ENCODE data around the gene AP3S2. TPM values are rescaled to one million over a fixed set of nuclear protein-coding genes. Genes with fewer than 3 reads are reported as not detected.

AP3S2 gene
- total and polyA plus RNA-seq, 3 donors from 2014 or later = 31.9 to 53.0 (median 45.8) TPM

DNA sequence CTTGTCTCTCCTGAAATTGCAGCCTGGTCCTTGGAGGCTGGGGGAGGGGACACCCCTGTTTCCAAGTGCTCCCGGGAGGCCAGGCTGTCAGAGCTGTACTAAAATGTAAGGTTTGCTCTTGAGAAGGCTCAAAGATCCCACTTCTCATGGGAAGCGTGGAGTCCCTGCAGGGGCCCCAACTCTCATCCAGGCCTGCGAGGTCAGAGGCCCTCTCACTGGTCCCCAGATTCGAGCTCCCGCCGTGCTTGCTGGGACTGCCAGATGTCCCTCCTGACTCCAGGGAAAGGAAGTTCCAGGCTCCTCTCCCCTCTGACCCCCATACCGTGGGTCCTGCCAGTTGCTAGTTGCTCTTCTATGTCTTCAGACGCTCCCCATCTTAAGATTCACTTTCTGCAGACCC lies 64.6 kb downstream of the AP3S2 start:
- Histone ChIP-seq H3K27ac (no peak overlapping the region), H3K4me3 (no peak overlapping the region), H3K9me3 (no peaks in the 10 kb centered on the region), H3K27me3 (no peaks in the 10 kb centered on the region), H3K4me1 (peaks cover 12% of the 10 kb centered on the region), H3K36me3 (ENCODE audit: low read depth, missing control alignments) (no peaks in the 10 kb centered on the region)
- intact Hi-C loops (cut with DNase I; ENCODE audit: low total_unique reads) = no loop called here
- 71 to 73% methylated on average over 8 of the region's 8 CpGs for WGBS, 2 donors
- TF ChIP-seq, protein P1, sequence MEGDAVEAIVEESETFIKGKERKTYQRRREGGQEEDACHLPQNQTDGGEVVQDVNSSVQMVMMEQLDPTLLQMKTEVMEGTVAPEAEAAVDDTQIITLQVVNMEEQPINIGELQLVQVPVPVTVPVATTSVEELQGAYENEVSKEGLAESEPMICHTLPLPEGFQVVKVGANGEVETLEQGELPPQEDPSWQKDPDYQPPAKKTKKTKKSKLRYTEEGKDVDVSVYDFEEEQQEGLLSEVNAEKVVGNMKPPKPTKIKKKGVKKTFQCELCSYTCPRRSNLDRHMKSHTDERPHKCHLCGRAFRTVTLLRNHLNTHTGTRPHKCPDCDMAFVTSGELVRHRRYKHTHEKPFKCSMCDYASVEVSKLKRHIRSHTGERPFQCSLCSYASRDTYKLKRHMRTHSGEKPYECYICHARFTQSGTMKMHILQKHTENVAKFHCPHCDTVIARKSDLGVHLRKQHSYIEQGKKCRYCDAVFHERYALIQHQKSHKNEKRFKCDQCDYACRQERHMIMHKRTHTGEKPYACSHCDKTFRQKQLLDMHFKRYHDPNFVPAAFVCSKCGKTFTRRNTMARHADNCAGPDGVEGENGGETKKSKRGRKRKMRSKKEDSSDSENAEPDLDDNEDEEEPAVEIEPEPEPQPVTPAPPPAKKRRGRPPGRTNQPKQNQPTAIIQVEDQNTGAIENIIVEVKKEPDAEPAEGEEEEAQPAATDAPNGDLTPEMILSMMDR (IDR thresholded peaks at IDR 0.05) = no peak
- no peak for TF ChIP-seq POLR2A (IDR thresholded peaks at IDR 0.05)
- no peak for DNase-seq

DNA sequence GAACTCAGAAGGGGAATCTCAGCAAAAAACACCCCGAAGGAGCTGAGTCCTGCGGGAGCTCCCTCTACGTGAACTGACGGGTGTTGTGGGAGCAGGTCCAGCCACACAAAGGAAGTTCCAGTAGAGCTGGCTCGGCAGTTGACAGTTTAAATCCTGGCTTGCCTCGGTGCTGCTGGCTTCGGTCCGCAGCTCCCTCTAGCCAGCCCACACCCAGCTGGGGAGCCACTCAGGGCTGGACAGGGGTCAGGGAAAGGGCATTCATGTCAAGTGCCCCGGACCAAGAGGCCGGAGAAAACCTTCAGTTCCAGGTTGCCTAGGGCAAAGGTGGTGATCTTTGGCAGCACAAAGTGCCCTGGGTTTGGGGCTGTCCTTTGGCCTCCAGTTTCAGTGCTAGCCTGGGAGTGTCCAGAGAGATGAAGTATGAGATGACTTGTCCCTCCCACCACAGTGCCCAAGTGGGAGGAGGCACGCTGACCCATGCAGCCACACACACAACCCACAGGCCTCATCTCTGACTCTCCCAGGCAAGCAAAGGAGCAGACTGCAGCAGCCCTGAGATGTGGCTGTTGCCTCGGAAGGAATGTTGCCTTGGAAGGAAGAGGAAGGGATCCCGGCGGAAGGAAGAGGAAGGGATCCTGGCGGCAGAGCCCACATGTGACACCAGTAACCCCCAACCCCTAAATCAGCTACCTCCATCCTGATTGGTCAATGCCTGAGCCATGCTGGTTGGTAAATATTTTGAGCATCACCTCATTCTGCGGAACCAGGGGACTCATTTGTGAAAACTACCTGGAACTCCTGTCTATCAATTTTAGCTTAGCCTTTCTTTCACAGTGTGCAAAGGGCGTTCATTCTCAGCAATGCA lies 65.3 kb downstream of the AP3S2 start:
- Histone ChIP-seq H3K4me1 (peaks cover 12% of the 10 kb centered on the region), H3K9me3 (no peaks in the 10 kb centered on the region), H3K4me3 (no peak overlapping the region), H3K27me3 (no peaks in the 10 kb centered on the region), H3K27ac (no peak overlapping the region), H3K36me3 (ENCODE audit: low read depth, missing control alignments) (no peaks in the 10 kb centered on the region)
- TF ChIP-seq, protein P1 (IDR thresholded peaks at IDR 0.05) = no peak
- TF ChIP-seq POLR2A (IDR thresholded peaks at IDR 0.05) = no peak
- intact Hi-C loops (cut with DNase I; ENCODE audit: low total_unique reads) = no loop called here
- 40 to 65% methylated on average over 10 to 17 of the region's 17 CpGs for WGBS, 2 donors
- peak; percentile 55 for DNase-seq

DNA sequence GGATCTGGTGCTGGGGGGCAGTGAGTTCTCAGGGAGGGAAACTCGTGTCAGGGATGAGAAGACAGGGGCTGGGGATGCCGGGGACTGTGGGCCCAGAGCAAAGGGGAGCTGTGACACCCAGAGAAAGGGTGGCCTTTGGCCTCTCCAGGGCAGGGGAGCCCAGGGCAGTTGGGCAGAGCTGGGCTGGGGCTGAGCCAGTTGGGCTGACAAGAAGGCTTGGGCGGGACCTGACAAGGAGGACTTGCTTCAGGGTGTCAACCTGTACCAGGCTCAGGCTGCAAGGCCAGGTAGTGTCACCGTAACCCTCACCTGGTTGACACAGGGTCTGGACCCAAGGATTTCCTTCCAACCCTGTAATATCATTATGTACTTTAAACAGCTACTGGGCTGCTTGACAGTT lies 66.0 kb downstream of the AP3S2 start:
- WGBS, 2 donors = 82 to 93% methylated on average over 4 of the region's 4 CpGs
- TF ChIP-seq, protein P1 (IDR thresholded peaks at IDR 0.05) = no peak
- no peaks in the 10 kb centered on the region for H3K36me3 ChIP-seq (ENCODE audit: low read depth, missing control alignments)

GRCh38 chr15:89826671-89827655 lies 66.8 kb downstream of the AP3S2 start:
- no peaks in the 10 kb centered on the region for H3K9me3 ChIP-seq
- 81 to 94% methylated on average over 11 to 13 of the region's 13 CpGs for WGBS, 2 donors
- intact Hi-C loops (cut with DNase I; ENCODE audit: low total_unique reads) = no loop called here
- no peak overlapping the region for H3K27ac ChIP-seq
- no peak overlapping the region for H3K4me3 ChIP-seq
- DNase-seq = no peak
- peaks cover 12% of the 10 kb centered on the region for H3K4me1 ChIP-seq
- no peaks in the 10 kb centered on the region for H3K36me3 ChIP-seq (ENCODE audit: low read depth, missing control alignments)
- H3K27me3 ChIP-seq = no peaks in the 10 kb centered on the region
- TF ChIP-seq, protein P1 (IDR thresholded peaks at IDR 0.05) = no peak
- no peak for TF ChIP-seq POLR2A (IDR thresholded peaks at IDR 0.05)

More for the DNA sequence above, 66.0 kb downstream of the AP3S2 start:
- intact Hi-C loops (cut with DNase I; ENCODE audit: low total_unique reads) = no loop called here
- H3K9me3 ChIP-seq = no peaks in the 10 kb centered on the region
- DNase-seq = no peak
- no peaks in the 10 kb centered on the region for H3K27me3 ChIP-seq
- no peak overlapping the region for H3K4me3 ChIP-seq
- no peak overlapping the region for H3K27ac ChIP-seq
- peaks cover 12% of the 10 kb centered on the region for H3K4me1 ChIP-seq

Data from testis (tissue), 3 donors.